ENCODE data around the gene MACROD2. TPM values are rescaled to one million over a fixed set of nuclear protein-coding genes. Genes with fewer than 3 reads are reported as not detected.

The MACROD2 gene
- total RNA-seq, 4 donors from 2014 or later, result 10.0 to 24.0 (median 17.0) TPM

DNA sequence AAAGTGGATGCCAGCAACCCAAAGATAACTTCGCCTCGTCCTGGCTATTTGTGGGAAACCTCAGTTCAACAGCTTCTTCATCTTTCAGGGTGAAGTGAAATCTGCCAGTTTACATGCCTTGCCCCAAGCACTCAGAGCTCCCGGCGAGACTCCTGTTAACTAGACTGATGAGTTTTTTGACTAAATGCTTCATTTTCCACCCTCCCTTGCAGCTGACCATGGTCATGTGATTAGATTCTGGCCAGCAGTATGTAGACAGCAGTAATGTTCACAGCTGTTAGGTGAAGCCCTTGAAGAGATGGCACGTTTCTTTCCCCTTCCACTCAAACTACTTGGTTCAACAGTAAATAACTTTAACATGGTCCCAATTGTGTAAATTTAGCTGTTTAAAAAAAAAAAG is 1060.9 kb downstream of the MACROD2 start:
- intact Hi-C loops (cut with DNase I; ENCODE audit: low total_unique reads), result no loop called here
- H3K4me3 ChIP-seq (ENCODE audit: low read depth, poor library complexity, severe bottlenecking), result no peak overlapping the region
- DNase-seq (ENCODE audit: low spot score in 2 of 2), result no peak
- 79 to 86% methylated on average over 5 of the region's 5 CpGs for WGBS, 2 donors
- TF ChIP-seq, protein P1, sequence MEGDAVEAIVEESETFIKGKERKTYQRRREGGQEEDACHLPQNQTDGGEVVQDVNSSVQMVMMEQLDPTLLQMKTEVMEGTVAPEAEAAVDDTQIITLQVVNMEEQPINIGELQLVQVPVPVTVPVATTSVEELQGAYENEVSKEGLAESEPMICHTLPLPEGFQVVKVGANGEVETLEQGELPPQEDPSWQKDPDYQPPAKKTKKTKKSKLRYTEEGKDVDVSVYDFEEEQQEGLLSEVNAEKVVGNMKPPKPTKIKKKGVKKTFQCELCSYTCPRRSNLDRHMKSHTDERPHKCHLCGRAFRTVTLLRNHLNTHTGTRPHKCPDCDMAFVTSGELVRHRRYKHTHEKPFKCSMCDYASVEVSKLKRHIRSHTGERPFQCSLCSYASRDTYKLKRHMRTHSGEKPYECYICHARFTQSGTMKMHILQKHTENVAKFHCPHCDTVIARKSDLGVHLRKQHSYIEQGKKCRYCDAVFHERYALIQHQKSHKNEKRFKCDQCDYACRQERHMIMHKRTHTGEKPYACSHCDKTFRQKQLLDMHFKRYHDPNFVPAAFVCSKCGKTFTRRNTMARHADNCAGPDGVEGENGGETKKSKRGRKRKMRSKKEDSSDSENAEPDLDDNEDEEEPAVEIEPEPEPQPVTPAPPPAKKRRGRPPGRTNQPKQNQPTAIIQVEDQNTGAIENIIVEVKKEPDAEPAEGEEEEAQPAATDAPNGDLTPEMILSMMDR (IDR thresholded peaks at IDR 0.05), result no peak
- no peak for TF ChIP-seq POLR2A (IDR thresholded peaks at IDR 0.05)

DNA sequence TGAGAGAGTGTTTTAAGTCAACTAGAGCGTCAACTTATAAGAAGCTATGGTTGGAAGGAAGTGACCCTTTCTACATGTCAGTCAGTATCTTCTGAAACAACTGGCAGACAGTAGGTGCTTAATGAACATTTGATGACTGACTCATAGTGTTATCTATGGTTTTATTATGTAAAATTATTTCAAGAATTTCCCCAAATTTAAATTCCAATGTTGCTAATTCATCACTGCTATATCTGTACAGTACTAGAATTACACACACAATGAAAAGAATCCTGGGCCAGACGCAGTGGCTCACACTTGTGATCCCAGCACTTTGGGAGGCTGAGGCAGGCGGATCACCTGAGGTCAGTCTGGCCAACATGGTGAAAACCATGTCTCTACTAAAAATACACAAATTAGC is 1063.5 kb downstream of the MACROD2 start:
- 76 to 94% methylated on average over 3 of the region's 3 CpGs for WGBS, 2 donors
- no peak for DNase-seq (ENCODE audit: low spot score in 2 of 2)
- intact Hi-C loops (cut with DNase I; ENCODE audit: low total_unique reads), result no loop called here
- no peak for TF ChIP-seq POLR2A (IDR thresholded peaks at IDR 0.05)
- TF ChIP-seq, protein P1 (IDR thresholded peaks at IDR 0.05), result no peak
- no peak overlapping the region for H3K4me3 ChIP-seq (ENCODE audit: low read depth, poor library complexity, severe bottlenecking)

DNA sequence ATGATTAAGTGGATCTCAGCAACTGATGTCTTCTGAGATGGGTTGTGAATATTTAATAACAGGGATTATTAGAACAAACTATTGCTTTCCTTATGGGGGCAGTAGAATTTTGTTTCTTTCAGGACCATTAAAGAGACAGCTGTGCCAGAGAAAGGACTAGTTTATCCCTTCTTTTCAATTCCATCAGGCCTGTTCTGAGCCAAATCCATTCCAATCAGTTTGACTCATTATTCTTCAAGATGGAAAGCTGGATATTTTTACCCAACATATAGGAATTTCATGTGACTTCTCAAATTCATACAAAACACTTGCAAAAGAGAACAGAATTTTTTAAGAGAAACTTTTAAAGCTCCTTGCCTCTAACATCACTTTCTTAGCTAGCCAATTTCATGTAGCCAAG is 1064.1 kb downstream of the MACROD2 start:
- DNase-seq (ENCODE audit: low spot score in 2 of 2), result no peak
- TF ChIP-seq, protein P1 (IDR thresholded peaks at IDR 0.05), result no peak
- no peak for TF ChIP-seq POLR2A (IDR thresholded peaks at IDR 0.05)
- intact Hi-C loops (cut with DNase I; ENCODE audit: low total_unique reads), result no loop called here
- H3K4me3 ChIP-seq (ENCODE audit: low read depth, poor library complexity, severe bottlenecking), result no peak overlapping the region

DNA sequence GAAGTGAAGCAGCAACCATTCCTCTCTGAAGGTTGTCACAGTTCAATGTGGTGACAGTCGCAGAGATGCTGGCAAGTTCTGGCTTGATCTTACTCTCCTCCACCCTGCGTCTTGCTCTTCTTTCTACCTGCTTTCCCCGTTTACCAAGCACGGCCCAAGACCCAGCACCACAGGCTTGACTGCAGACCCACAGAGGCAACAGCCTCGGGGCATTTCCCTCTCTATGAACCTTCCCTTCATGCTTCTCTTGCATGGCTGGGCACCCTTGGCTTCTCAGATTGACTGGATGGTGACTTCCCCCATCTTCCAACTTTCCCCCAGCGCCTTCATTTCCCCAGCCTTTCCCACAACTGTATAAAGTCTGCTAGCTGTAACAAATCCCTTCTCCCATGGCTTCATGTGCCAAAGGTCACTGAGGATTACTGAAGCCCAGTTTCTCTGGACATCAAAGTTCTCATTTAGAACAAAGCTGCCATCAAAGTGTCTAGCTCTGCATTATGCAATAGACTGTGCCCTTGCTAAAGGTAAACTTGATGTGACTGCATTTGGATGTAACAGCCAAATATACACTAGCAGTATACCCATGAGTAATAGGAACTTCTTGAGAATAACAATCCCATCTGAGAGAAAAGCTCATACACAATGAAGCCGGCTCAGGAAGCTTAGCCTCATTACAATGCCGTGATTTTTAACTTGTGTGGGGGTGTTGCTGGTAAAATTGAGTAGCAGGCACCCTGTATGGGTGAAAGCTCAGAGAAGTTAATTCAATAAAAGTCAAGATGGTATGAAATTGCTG is 1065.1 kb downstream of the MACROD2 start:
- intact Hi-C loops (cut with DNase I; ENCODE audit: low total_unique reads), result no loop called here
- WGBS, 2 donors, result 84 to 87% methylated on average over 8 of the region's 8 CpGs
- DNase-seq (ENCODE audit: low spot score in 2 of 2), result no peak
- TF ChIP-seq, protein P1 (IDR thresholded peaks at IDR 0.05), result peak in 1 of 3 donors; percentile 79
- no peak for TF ChIP-seq POLR2A (IDR thresholded peaks at IDR 0.05)
- no peak overlapping the region for H3K4me3 ChIP-seq (ENCODE audit: low read depth, poor library complexity, severe bottlenecking)

DNA sequence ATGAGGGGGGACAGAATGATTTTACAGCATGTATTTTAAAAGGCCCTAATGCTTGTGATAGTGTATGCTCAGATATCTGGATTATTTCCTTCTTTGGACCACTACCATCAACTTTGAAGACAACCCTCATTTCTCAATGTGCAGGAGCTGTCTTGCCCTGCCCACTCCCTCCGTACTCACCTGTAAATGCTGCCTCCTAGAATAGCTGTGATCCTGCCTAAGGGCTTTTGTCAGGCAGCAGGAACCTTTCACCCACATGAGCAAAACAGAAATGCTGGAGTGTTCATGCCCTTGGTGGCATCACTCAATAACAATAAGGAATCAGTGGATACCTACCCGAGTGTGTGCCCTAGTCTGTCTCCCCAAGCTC is 1065.7 kb downstream of the MACROD2 start:
- intact Hi-C loops (cut with DNase I; ENCODE audit: low total_unique reads), result no loop called here

More for the DNA sequence above, 1065.7 kb downstream of the MACROD2 start:
- no peak overlapping the region for H3K4me3 ChIP-seq (ENCODE audit: low read depth, poor library complexity, severe bottlenecking)
- DNase-seq (ENCODE audit: low spot score in 2 of 2), result no peak
- WGBS, 2 donors, result 60% methylated on average over 2 of the region's 2 CpGs
- TF ChIP-seq, protein P1 (IDR thresholded peaks at IDR 0.05), result no peak
